Measurements from ENCODE around the gene RECK.

- TF ChIP-seq CTCF (conservative IDR thresholded peaks at IDR 0.05) (no peak), EZH2 (IDR thresholded peaks at IDR 0.05; ENCODE audit: low read depth) (no peak)
Measured at GRCh38 chr9:35993976-35994720, 42.6 kb upstream of the RECK start.

Measured in PC-9 (cell line).